DOHH2 (cell line): ENCODE results near the gene TNFAIP8L3.

Experiments
- H3F3A ChIP-seq: fragments of 200-600 bp; sonication (generic), shearing (Covaris generic); 2 replicates; pipeline ENCODE4 v1.6.0; 2016; ENCODE audit warnings: antibody characterized with exemption, mild to moderate bottlenecking; ENCODE audit not compliant: control insufficient read depth, insufficient read depth
- H3K27ac ChIP-seq: fragments of 200-600 bp; sonication (generic); 2 replicates; pipeline ENCODE4 v1.5.1; 2014; ENCODE audit warnings: low read depth, mild to moderate bottlenecking, low read length, moderate library complexity
- H3K27me3 ChIP-seq: fragments of 200-600 bp; sonication (generic); 2 replicates; pipeline ENCODE4 v1.6.1; 2014; ENCODE audit warnings: mild to moderate bottlenecking, low read length, mixed read lengths; ENCODE audit not compliant: control insufficient read depth
- H3K36me3 ChIP-seq: fragments of 200-600 bp; sonication (generic); 2 replicates; pipeline ENCODE4 v1.6.1; 2014; ENCODE audit warnings: mild to moderate bottlenecking, low read length, moderate library complexity, mixed read lengths; ENCODE audit not compliant: control insufficient read depth
- H3K4me1 ChIP-seq: fragments of 200-600 bp; sonication (generic); 2 replicates; pipeline ENCODE4 v1.6.1; 2014; ENCODE audit warnings: mild to moderate bottlenecking, low read length, mixed read lengths; ENCODE audit not compliant: control insufficient read depth
- H3K4me2 ChIP-seq: fragments of 200-600 bp; sonication (generic); 2 replicates; pipeline ENCODE4 v1.6.0; 2014; ENCODE audit warnings: mild to moderate bottlenecking, low read length, moderate library complexity
- H3K4me3 ChIP-seq: fragments of 200-600 bp; sonication (generic); 2 replicates; pipeline ENCODE4 v1.5.1; 2014; ENCODE audit warnings: mild to moderate bottlenecking, low read length, mixed read lengths
- H3K79me2 ChIP-seq: fragments of 200-600 bp; sonication (generic); 2 replicates; pipeline ENCODE4 v1.6.1; 2014; ENCODE audit warnings: mild to moderate bottlenecking, low read length, mixed read lengths; ENCODE audit not compliant: control insufficient read depth
- H3K9me2 ChIP-seq: fragments of 200-600 bp; sonication (generic); replicated peaks from 2 replicates; pipeline ENCODE4 v1.6.1; 2014; ENCODE audit warnings: mild to moderate bottlenecking, low read length, mixed read lengths; ENCODE audit not compliant: control insufficient read depth
- H3K9me3 ChIP-seq: fragments of 200-600 bp; sonication (generic); 2 replicates; pipeline ENCODE4 v1.6.1; 2014; ENCODE audit warnings: antibody characterized with exemption, low read length, mixed read lengths; ENCODE audit not compliant: control insufficient read depth, insufficient read depth
- H4K20me1 ChIP-seq: fragments of 200-600 bp; sonication (generic); 2 replicates; pipeline ENCODE4 v1.6.0; 2014; ENCODE audit warnings: low read depth, mild to moderate bottlenecking, antibody characterized with exemption, low read length, moderate library complexity; ENCODE audit not compliant: control insufficient read depth, insufficient read depth
- CTCF ChIP-seq: fragments of 200-600 bp; sonication (generic); IDR thresholded peaks from one replicate; pipeline ENCODE4 v1.5.1; 2014; ENCODE audit warnings: antibody characterized with exemption, mild to moderate bottlenecking, low read depth, low read length; ENCODE audit not compliant: poor library complexity, severe bottlenecking
- EZH2phosphoT487 ChIP-seq: fragments of 200-600 bp; sonication (generic); IDR thresholded peaks from 2 replicates; pipeline ENCODE4 v1.6.1; 2017; ENCODE audit warnings: borderline replicate concordance, mild to moderate bottlenecking, antibody characterized with exemption, low read length, moderate library complexity, mixed read lengths

The TNFAIP8L3 gene

GRCh38 chr15:51131596-51132290 is 37.0 kb upstream of the TNFAIP8L3 start:
- H3K27ac ChIP-seq = no peak overlapping the region
- H3K9me3 ChIP-seq = no peaks in the 10 kb centered on the region
- no peaks in the 10 kb centered on the region for H3K79me2 ChIP-seq
- no peaks in the 10 kb centered on the region for H3K27me3 ChIP-seq
- H4K20me1 ChIP-seq = no peaks in the 10 kb centered on the region
- H3K36me3 ChIP-seq = no peaks in the 10 kb centered on the region
- H3K4me2 ChIP-seq = no peak overlapping the region
- H3K4me3 ChIP-seq = no peak overlapping the region
- 0 out of 2 replicates have a peak, but pooled peaks cover 4% of the 10 kb centered on the region for H3K4me1 ChIP-seq
- TF ChIP-seq EZH2phosphoT487 (no peak), CTCF (no peak)
- no peaks in the 10 kb centered on the region for H3F3A ChIP-seq
- H3K9me2 ChIP-seq = no peaks in the 10 kb centered on the region

GRCh38 chr15:51130344-51130743 is 35.6 kb upstream of the TNFAIP8L3 start:
- Histone ChIP-seq H3K9me2 (no peaks in the 10 kb centered on the region), H4K20me1 (no peaks in the 10 kb centered on the region), H3K79me2 (no peaks in the 10 kb centered on the region), H3K27me3 (no peaks in the 10 kb centered on the region), H3K36me3 (no peaks in the 10 kb centered on the region), H3K4me2 (no peak overlapping the region), H3K4me3 (no peak overlapping the region), H3K9me3 (no peaks in the 10 kb centered on the region), H3F3A (no peaks in the 10 kb centered on the region), H3K27ac (no peak overlapping the region), H3K4me1 (0 out of 2 replicates have a peak, but pooled peaks cover 4% of the 10 kb centered on the region)
- TF ChIP-seq EZH2phosphoT487 = no peak
- no peak for TF ChIP-seq CTCF

- Histone ChIP-seq H3F3A (no peaks in the 10 kb centered on the region), H3K9me3 (no peaks in the 10 kb centered on the region), H3K9me2 (no peaks in the 10 kb centered on the region), H3K4me2 (no peak overlapping the region), H4K20me1 (no peaks in the 10 kb centered on the region), H3K4me1 (0 out of 2 replicates have a peak, but pooled peaks cover 4% of the 10 kb centered on the region), H3K36me3 (no peaks in the 10 kb centered on the region), H3K27ac (no peak overlapping the region), H3K4me3 (no peak overlapping the region), H3K27me3 (no peaks in the 10 kb centered on the region), H3K79me2 (no peaks in the 10 kb centered on the region)
- TF ChIP-seq CTCF (no peak), EZH2phosphoT487 (no peak)
Measured at GRCh38 chr15:51129535-51130188, 35.0 kb upstream of the TNFAIP8L3 start.
